Measurements from ENCODE around the gene PCBP3.

The PCBP3 gene

GRCh38 chr21:45970674-45971615 lies 327.4 kb downstream of the PCBP3 start:
- TF ChIP-seq ZFX (IDR thresholded peaks at IDR 0.05): no peak
- TF ChIP-seq CTCF (conservative IDR thresholded peaks at IDR 0.05): peak; percentile 91
- H3K27ac ChIP-seq: no peak overlapping the region

DNA sequence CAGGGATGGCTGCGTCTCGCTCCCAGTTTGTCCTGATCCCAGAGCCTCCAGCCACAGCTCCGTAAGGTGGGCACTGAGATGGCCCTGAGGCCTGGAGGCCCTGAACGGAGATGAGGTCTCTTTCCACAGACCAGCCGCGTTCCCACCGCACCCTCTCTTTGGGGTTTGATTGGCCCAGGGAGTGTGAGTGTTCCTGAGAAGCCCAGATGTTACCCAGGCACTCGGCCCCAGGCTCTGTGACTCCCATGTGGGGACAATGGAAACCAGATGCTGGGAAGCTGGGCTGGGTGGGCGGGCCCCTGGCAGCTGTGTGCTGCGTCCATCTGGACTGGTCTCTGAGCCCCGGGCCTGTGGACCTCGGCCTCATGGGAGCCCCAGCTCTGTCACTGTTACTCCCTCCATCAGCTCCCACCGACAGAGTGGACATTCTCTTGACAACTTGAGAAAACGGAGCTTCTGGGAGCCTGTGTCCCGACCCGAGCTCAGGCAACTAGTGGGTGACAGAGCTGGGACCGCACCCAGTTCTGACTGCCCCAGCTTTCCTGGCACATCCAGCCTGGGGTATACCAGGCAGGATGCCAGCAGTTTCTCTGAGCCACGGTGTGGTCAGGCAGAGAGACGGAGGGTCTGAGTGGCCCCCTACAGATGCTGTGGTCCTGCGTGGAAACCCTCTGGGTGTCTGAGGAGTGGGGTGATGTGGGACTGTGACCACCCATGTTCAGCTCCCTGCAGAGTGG lies 328.3 kb downstream of the PCBP3 start:
- H3K27ac ChIP-seq: no peak overlapping the region
- TF ChIP-seq CTCF (conservative IDR thresholded peaks at IDR 0.05): no peak
- no peak for TF ChIP-seq ZFX (IDR thresholded peaks at IDR 0.05)

- no peak overlapping the region for H3K27ac ChIP-seq
- TF ChIP-seq ZFX (IDR thresholded peaks at IDR 0.05) (no peak), CTCF (conservative IDR thresholded peaks at IDR 0.05) (no peak)
Observed at GRCh38 chr21:45972353-45972715, 328.8 kb downstream of the PCBP3 start.

DNA sequence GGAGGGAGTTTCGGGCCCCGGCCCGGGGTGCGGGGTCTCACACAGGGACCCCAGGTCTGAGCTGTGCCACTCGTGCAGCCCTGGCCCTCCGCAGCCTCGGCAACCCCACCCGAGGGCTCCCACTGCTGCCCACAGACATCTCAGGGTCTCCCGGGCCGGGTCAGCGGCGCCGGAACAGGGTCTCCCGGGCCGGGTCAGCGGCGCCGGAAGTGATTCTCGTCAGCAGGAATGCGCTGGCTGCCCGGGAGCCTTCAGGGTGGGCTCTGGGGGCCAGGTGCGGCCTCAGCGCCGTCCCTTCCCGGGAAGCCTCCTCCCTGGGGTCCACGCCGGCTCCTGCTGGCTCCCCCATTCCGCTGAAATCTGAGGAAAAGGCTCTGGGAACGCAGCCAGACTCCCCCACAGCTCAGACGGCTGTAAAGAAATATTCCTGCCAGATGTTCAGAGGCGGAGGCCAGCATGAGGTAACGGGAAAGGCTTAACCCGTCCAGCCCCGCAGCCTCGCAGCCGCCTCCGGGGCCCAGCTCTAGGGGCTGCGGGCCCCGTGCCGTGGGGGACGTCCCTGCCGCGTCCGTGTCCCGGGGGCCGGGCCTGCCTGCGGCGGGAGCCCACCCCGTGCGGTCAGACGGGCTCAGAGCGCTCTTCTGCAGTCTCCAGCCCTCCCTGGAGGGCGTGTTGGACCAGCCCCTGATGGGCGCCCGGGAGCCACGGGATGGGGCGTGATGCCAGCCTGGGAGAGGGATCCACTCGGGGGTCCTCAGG lies 329.4 kb downstream of the PCBP3 start:
- TF ChIP-seq ZFX (IDR thresholded peaks at IDR 0.05) (no peak), CTCF (conservative IDR thresholded peaks at IDR 0.05) (no peak)
- no peak overlapping the region for H3K27ac ChIP-seq

GRCh38 chr21:45973475-45974072 lies 330.0 kb downstream of the PCBP3 start:
- TF ChIP-seq CTCF (conservative IDR thresholded peaks at IDR 0.05): peak; percentile 47
- no peak for TF ChIP-seq ZFX (IDR thresholded peaks at IDR 0.05)
- no peak overlapping the region for H3K27ac ChIP-seq

GRCh38 chr21:45974073-45975019 lies 330.8 kb downstream of the PCBP3 start:
- TF ChIP-seq CTCF (conservative IDR thresholded peaks at IDR 0.05) (no peak), ZFX (IDR thresholded peaks at IDR 0.05) (no peak)

More at GRCh38 chr21:45974073-45975019, 330.8 kb downstream of the PCBP3 start:
- H3K27ac ChIP-seq: no peak overlapping the region

Data from C4-2B (cell line).